Activated gamma-delta T cell treated with anti-CD3 and anti-CD28 coated beads, Interleukin-2, amount 50 U/mL, for 16 hours (primary cell): Measurements from ENCODE around the gene ERCC6L2.

ENCODE experiments used
- DNase-seq: peaks from one replicate; pipeline ENCODE4 v3.0.0-alpha.2; 2020; ENCODE audit warnings: low read depth

Gene ERCC6L2

GRCh38 chr9:95875305-95876137 is at the start of gene ERCC6L2:
Gene ERCC6L2 (plus strand): TSS chr9:95875691. CDS start chr9:95876039, 348 bp downstream.
- peak; percentile 86 for DNase-seq

- no peak for DNase-seq
Measured at GRCh38 chr9:95826183-95826838, 49.2 kb upstream of the ERCC6L2 start.

GRCh38 chr9:95830768-95831167 is 44.7 kb upstream of the ERCC6L2 start:
- DNase-seq: no peak

GRCh38 chr9:95831810-95832209 is 43.7 kb upstream of the ERCC6L2 start:
- no peak for DNase-seq

- DNase-seq: no peak
Measured at GRCh38 chr9:95833546-95834178, 41.8 kb upstream of the ERCC6L2 start.

GRCh38 chr9:95834281-95834907 is 41.1 kb upstream of the ERCC6L2 start:
- no peak for DNase-seq

- no peak for DNase-seq
Measured at GRCh38 chr9:95835393-95835792, 40.1 kb upstream of the ERCC6L2 start.

- DNase-seq: no peak
Measured at GRCh38 chr9:95836072-95836471, 39.4 kb upstream of the ERCC6L2 start.

GRCh38 chr9:95839012-95839411 is 36.5 kb upstream of the ERCC6L2 start:
- DNase-seq: no peak

GRCh38 chr9:95840074-95840473 is 35.4 kb upstream of the ERCC6L2 start:
- DNase-seq: no peak

GRCh38 chr9:95841377-95841776 is 34.1 kb upstream of the ERCC6L2 start:
- DNase-seq: no peak

- no peak for DNase-seq
Measured at GRCh38 chr9:95845751-95846150, 29.7 kb upstream of the ERCC6L2 start.

GRCh38 chr9:95848764-95849163 is 26.7 kb upstream of the ERCC6L2 start:
- DNase-seq: no peak

GRCh38 chr9:95852059-95853032 is 23.1 kb upstream of the ERCC6L2 start:
- no peak for DNase-seq

GRCh38 chr9:95854386-95855020 is 21.0 kb upstream of the ERCC6L2 start:
- DNase-seq: no peak

GRCh38 chr9:95855961-95856360 is 19.5 kb upstream of the ERCC6L2 start:
- no peak for DNase-seq

- no peak for DNase-seq
Measured at GRCh38 chr9:95857124-95857523, 18.4 kb upstream of the ERCC6L2 start.

GRCh38 chr9:95857896-95858295 is 17.6 kb upstream of the ERCC6L2 start:
- DNase-seq: no peak

GRCh38 chr9:95862343-95862742 is 13.1 kb upstream of the ERCC6L2 start:
- no peak for DNase-seq

GRCh38 chr9:95864852-95865580 is 10.5 kb upstream of the ERCC6L2 start:
- DNase-seq: no peak
